Right lobe of liver (tissue), 6 donors: ENCODE data around the gene TMC6. TPM values are rescaled to one million over a fixed set of nuclear protein-coding genes. Genes with fewer than 3 reads are reported as not detected.
"Not testable (repeated sequence)": the region's sequence is repeated elsewhere in the genome, so short reads cannot be mapped to it uniquely, and the experiment has no call there.

ENCODE experiments used
- ATAC-seq, 4 donors: fragments of 200-7000 bp; cut with Tn5 transposase; one replicate each; pipeline ENCODE4 v1.9.1; 2020; ENCODE audit warnings: mild to moderate bottlenecking in 4 of 4, moderate library complexity in 4 of 4
- DNase-seq, 3 donors: peaks; one replicate each; pipeline ENCODE4 v3.0.0-alpha.2; 2020
- H3K27ac ChIP-seq, 3 donors: fragments of 200-600 bp; one replicate each; pipeline ENCODE4 v1.8.0; 2022
- H3K27me3 ChIP-seq, 2 donors: fragments of 200-600 bp; one replicate each; pipeline ENCODE4 v1.8.0; 2022
- H3K36me3 ChIP-seq, 4 donors: fragments of 200-600 bp; sonication (generic) in 1 of 4; one replicate each; pipeline versions ENCODE4 v1.5.1 to v1.8.0; 2017 to 2022; ENCODE audit warnings: control low read depth in 1 of 4
- H3K4me1 ChIP-seq, 4 donors: fragments of 200-600 bp; sonication (generic) in 1 of 4; one replicate each; pipeline versions ENCODE4 v1.5.1 to v1.8.0; 2017 to 2022; ENCODE audit warnings: control low read depth in 1 of 4
- H3K4me3 ChIP-seq, 3 donors: fragments of 200-600 bp; one replicate each; pipeline ENCODE4 v1.8.0; 2022
- H3K9me3 ChIP-seq, 4 donors: fragments of 200-600 bp; sonication (generic) in 1 of 4; one replicate each; pipeline versions ENCODE4 v1.5.1 to v1.8.0; 2017 to 2022; ENCODE audit warnings: control low read depth in 1 of 4
- CTCF ChIP-seq, 4 donors: fragments of 200-600 bp in 3 of 4; fragments of 450-650 bp in 1 of 4; IDR thresholded peaks; one replicate each; pipeline versions ENCODE4 v1.5.1 to v1.8.0; 2016 to 2022; ENCODE audit warnings: antibody characterized with exemption in 4 of 4, mild to moderate bottlenecking in 2 of 4
- POLR2A ChIP-seq: fragments of 450-650 bp; IDR thresholded peaks from one replicate; pipeline ENCODE4 v1.6.1; 2017; ENCODE audit warnings: antibody characterized with exemption, mild to moderate bottlenecking
- WGBS: methylation state at CpG from one replicate; pipeline ENCODE4 v1.1.6; 2018; ENCODE audit warnings: low coverage, low lambda C conversion rate; ENCODE audit not compliant: insufficient coverage; ENCODE audit errors: missing lambda C conversion rate; 5-methylcytosine and 5-hydroxymethylcytosine counted together
- intact Hi-C, 2 donors: fragments of 100-400 bp; cut with DNase I; formaldehyde crosslinking; loops; one replicate each; pipeline versions ENCODE4 v1.11.2 to v1.14.1; 2022
- total RNA-seq, 6 experiments: library from RNA; depleted of rRNA in 2 of 6; stranded (reverse); fragments of >200 nt in 2 of 6; fragmentation: NEBNext Ultra II Directional in 3 of 6; extraction: Animal tissue kit (Norgen Biotek cat#: 25700) in 3 of 6; gene quantifications; one replicate each; pipeline versions ENCODE4 v1.1.0 to v1.2.4, GENCODE V29; 2016 to 2023
- donor health status: DM: no; HTN: yes; CAD: no.
- donor health status: DM: no; HTN: no; CAD: no.
- donor health status: DM: no; HTN: no; CAD: no.
- donor health status: DM: no; HTN: yes; CAD: no.
- donor health status: DM: no; HTN: yes; CAD: no.

TMC6 gene
- total RNA-seq, 6 experiments from 2014 or later = 10.9 to 24.7 (median 15.7) TPM

GRCh38 chr17:78079253-78079652 lies 49.3 kb downstream of the TMC6 start:
- DNase-seq = no peak
- 80% methylated on average over 1 of the region's 6 CpGs for WGBS
- Histone ChIP-seq H3K27ac (no peak overlapping the region), H3K4me1 (no peaks in the 10 kb centered on the region), H3K4me3 (no peak overlapping the region), H3K27me3 (no peaks in the 10 kb centered on the region), H3K36me3 (peaks cover 0 to 72% (median 8%) of the 10 kb centered on the region in 4 donors), H3K9me3 (no peaks in the 10 kb centered on the region)
- TF ChIP-seq CTCF (IDR thresholded peaks at IDR 0.05) (no peak), POLR2A (no peak)
- intact Hi-C loops = no loop called here
- no peak for ATAC-seq

- Histone ChIP-seq H3K27ac (no peak overlapping the region), H3K27me3 (no peaks in the 10 kb centered on the region), H3K4me1 (no peaks in the 10 kb centered on the region), H3K9me3 (no peaks in the 10 kb centered on the region), H3K4me3 (no peak overlapping the region), H3K36me3 (peaks cover 0 to 81% (median 16%) of the 10 kb centered on the region in 4 donors)
- 94% methylated on average over 5 of the region's 5 CpGs for WGBS
- intact Hi-C loops = no loop called here
- ATAC-seq = no peak
- DNase-seq = no peak
- TF ChIP-seq CTCF (IDR thresholded peaks at IDR 0.05) = no peak
- no peak for TF ChIP-seq POLR2A
These were observed 53.0 kb downstream of the TMC6 start for GRCh38 chr17:78075545-78075944.

GRCh38 chr17:78075011-78075410 lies 53.5 kb downstream of the TMC6 start:
- WGBS = 94% methylated on average over 10 of the region's 10 CpGs
- ATAC-seq (no peak), DNase-seq (no peak)
- Histone ChIP-seq H3K36me3 (peaks cover 0 to 82% (median 16%) of the 10 kb centered on the region in 4 donors), H3K9me3 (no peaks in the 10 kb centered on the region), H3K27me3 (no peaks in the 10 kb centered on the region), H3K27ac (no peak overlapping the region), H3K4me3 (no peak overlapping the region), H3K4me1 (no peaks in the 10 kb centered on the region)
- no peak for TF ChIP-seq CTCF (IDR thresholded peaks at IDR 0.05)
- TF ChIP-seq POLR2A = no peak
- intact Hi-C loops = no loop called here

- Histone ChIP-seq H3K9me3 (no peaks in the 10 kb centered on the region), H3K4me3 (no peak overlapping the region), H3K4me1 (no peaks in the 10 kb centered on the region), H3K27ac (no peak overlapping the region), H3K36me3 (peaks cover 0 to 77% (median 17%) of the 10 kb centered on the region in 4 donors), H3K27me3 (no peaks in the 10 kb centered on the region)
- intact Hi-C loops = no loop called here
- DNase-seq (no peak), ATAC-seq (no peak)
- TF ChIP-seq POLR2A = no peak
- no peak for TF ChIP-seq CTCF (IDR thresholded peaks at IDR 0.05)
- WGBS = 100% methylated on average over 3 of the region's 3 CpGs
These were observed 55.6 kb downstream of the TMC6 start for GRCh38 chr17:78072961-78073360.

- TF ChIP-seq POLR2A = no peak
- TF ChIP-seq CTCF (IDR thresholded peaks at IDR 0.05) = no peak
- ATAC-seq (no peak), DNase-seq (no peak)
- no peak overlapping the region for H3K27ac ChIP-seq
- intact Hi-C loops = no loop called here
- 74% methylated on average over 4 of the region's 4 CpGs for WGBS
- peaks cover 0 to 53% (median 13%) of the 10 kb centered on the region in 4 donors for H3K36me3 ChIP-seq
- no peak overlapping the region for H3K4me3 ChIP-seq
- no peaks in the 10 kb centered on the region for H3K27me3 ChIP-seq
- H3K4me1 ChIP-seq = no peaks in the 10 kb centered on the region
- no peaks in the 10 kb centered on the region for H3K9me3 ChIP-seq
These were observed 58.9 kb downstream of the TMC6 start for GRCh38 chr17:78069695-78070094.

- WGBS = 94% methylated on average over 3 of the region's 4 CpGs
- H3K4me1 ChIP-seq, H3K27ac ChIP-seq, DNase-seq, intact Hi-C loops, H3K27me3 ChIP-seq, H3K9me3 ChIP-seq, H3K4me3 ChIP-seq, ATAC-seq: not testable (repeated sequence)
- H3K36me3 ChIP-seq = peaks cover 0 to 30% (median 5%) of the 10 kb centered on the region in 4 donors
These were observed 61.6 kb downstream of the TMC6 start for GRCh38 chr17:78066976-78067375.
